DMS153 (cell line): ENCODE results near the gene CLDN1.

Source experiments
- DNase-seq: peaks from one replicate; lab custom pipeline; 2025; lab: John Stamatoyannopoulos, UW

Gene CLDN1

DNA sequence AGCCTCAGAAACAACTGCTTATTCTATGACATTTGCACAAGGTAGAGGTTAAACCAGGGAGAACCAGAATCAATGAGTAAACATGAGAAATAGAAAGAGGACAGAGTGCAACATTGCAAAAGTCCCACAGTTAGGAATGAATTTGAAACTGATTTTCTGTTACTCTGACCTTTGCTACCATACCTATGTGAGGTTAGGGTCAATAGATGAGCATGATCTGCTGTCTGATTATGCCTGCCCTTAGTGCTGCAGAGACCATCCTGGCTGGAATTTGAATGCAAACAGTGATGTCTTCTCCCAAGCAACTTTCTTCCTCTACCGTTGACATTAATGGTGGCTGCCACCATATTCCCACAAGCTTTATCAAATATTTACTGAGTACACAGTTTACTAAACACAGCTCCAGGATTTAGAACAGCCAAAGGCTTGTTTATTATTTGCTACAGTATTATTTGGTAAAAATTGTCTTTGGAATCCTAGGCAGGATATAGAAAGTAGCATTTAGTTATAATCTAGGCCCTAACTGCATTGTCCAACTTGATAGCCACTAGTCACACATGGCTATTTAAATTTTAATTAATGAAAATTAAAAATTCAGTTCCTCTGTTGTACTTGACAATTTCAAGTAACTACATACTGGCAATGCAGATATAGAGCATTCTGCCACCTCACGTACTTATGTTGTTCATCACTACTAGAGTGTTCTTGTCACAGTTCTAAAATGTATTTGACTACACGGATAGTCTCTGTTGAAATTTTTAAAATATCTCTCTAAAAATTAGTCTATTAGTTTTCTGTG is 8.9 kb upstream of the CLDN1 start:
- DNase-seq, result no peak

DNA sequence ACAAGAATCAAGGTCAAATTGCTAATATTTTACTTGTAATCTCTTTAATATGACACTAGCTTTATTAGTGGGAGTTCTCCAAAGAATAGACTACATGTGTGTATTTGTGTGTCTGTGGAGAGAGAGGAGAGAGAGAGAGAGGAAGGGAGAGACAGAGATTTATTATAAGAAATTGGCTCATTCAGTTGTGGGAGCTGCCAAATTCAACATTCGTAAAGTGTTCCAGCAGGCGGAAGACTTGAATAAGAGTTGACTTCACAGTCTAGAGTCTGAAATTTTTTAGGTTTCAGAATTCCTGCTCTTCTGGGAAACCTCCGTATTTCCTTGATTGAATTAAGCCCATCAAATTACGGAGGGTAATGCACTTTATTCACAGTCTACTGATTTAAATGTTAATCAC is 4.7 kb upstream of the CLDN1 start:
- DNase-seq, result no peak

DNA sequence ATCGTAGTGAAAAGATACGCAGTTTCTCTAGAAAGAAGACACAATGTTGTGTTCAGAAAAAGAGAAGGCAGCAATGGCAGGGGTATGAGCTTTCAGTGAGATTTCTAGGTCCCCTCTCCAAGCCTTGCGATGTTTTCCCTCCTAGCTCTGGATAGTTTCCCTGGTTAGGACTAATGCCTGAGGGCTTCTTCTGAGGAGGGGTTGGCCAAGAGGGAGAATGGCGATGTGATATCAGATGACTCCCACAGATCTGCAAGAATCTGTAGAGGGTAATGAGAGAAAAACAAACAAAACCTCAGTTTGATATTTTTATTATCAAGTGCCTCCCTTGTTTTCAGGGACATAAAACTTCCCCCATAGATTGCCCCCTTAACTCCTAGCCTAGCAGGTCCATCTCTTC is 4.1 kb upstream of the CLDN1 start:
- no peak for DNase-seq

DNA sequence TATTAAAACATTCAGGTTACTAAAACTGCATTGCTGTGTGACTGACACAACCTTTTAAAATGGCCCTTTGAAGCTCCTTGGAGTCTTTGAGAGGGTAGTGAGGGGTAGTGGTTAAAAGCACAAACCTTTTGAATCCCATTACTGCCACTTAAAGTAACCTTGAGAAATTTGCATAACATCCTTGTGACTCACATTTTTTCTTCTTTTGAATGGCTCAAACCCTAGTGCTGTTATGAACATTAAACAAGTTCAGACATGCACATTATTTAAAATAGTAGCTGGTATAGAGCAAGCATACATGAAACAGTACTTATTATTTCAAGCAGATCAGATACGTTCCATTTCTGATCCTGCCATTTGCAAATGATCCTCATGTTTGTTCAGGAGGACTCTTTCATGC is 3.7 kb upstream of the CLDN1 start:
- DNase-seq, result no peak

DNA sequence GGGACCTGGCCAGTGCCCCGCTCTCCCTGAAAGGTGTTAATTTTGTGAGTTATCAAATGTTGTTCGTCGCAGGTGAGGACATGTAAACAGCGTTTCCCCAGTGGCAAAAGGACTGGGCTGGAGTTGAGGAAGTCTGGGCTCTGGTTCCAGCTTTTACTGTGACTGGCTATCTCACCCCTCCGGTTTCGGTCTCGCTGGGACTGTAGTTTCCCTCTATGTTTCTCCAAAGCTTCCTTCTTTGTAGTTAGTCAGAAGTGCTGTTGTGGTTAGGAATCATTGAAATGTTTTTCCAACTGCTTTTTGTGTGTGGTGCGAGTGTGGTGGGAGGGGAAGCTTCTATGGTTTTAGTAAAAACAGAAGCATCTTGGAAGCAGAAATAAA is 990 bp upstream of the CLDN1 start:
- DNase-seq, result no peak

DNA sequence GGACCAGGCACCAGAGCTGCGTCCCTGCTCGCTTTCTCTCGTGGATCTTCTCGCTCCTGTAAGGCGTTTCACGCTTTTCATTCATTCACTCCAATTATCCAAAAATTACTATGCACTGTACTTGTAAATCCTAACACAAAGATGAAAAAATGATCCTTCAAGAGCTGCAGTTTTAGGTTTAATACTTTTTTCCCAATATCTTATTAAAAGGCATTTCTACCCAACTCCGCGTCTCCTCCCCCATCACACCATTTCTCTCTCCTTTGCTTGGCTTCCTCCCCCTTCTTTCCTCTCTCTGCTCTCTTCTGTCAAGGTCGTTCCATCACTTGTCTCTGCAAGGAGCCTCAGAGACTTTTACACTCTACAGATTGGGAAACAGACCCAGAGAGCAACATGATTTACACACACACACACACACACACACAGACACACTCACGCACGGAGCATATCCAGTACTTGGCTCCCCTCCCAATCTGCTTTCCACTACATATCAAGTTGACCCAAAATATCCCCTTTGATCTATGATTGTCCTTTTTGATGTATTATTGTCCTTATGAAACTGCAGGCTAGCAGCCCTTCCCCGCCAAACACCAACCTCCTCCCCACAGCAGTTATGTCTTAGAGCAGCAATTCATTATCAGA is 479 bp upstream of the CLDN1 start:
- no peak for DNase-seq

DNA sequence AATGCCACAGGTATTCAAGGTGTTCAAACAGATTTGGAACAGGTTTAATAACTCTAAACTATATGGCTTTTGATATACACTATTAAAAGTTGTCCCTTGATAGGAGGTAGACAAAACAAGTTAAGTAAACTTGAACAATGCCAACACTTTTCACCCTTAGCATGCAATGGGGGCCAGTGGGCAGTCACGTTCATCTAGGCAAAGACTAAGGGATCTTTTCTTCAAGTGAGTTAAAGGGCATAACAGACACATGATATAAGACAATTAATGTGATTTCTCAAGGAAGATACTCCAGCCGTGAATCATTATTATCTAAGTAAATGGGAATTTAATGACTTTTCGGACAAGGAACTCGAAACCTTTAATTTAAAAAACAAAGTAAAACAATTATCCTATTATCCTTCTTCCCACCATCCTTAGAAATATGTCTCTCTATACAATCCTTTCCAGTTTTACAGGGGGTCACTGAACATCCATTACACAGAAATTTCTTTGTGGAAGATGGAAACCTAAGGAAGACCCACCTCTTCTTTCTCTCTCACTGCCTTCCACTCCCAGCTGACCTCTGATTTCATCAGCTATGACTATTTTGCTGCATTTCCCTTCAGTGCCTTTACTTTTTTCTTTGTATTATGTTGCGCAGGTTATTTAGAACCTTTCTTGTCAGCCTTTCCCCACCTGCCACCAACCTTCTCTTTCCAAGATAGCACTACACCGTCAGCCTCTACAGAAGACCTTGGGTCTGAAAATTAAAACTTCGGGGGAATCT is 1.5 kb downstream of the CLDN1 start:
- DNase-seq, result no peak

DNA sequence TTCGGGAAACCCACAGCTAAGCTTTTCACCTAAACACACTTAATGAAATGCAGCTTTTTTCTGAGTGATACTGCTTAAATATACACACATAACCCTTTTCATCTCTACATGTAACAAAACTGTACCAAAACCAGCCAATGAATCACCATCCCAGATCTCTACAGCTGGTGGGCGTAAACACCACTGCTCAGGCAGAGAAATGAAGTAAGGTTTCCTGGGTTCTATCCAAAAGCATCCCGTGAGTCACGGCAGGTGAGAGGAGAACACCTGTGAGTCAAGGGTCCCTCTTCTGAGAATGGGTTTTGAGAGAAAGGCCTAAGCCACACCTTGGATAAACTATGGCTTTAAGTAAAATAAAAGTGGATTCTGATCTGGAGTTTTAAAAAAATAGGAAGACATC is 2.6 kb downstream of the CLDN1 start:
- DNase-seq, result no peak

DNA sequence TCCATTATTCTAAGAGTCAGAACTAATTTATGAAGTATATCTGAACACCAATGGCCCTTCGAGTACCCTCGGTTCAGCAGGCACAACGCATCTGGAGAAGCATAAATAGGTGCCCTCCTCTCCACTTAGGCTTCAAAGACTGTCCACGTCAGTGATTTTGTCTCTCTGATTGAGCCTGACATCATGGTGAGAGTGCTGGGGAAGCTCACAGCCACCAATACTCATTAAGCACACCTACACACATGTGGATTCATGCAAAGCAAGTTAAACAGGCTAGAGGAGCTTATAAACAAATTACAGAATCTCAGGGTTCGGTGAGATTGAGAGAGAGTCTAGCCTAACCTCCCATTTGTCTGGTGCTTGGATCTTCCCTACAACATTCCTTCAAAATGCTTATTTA is 3.6 kb downstream of the CLDN1 start:
- DNase-seq, result no peak

DNA sequence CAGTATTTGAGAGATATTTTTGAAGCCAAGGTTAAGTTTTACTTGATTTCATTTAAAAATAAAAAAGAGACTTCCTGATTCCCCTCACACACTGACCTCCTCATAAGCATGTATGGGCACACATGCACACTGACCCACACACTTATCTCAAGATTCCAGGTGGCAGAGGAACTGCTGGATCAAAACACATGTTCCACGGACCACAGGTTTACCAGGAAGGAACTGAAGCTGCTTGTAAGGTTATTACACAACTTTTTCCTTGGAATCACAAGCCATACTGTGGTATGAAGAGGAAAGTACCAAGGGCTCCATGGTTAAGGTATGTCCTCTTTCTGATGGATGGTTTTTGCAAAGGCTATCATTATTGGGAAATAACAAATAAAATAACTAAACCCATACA is 7.5 kb downstream of the CLDN1 start:
- no peak for DNase-seq

DNA sequence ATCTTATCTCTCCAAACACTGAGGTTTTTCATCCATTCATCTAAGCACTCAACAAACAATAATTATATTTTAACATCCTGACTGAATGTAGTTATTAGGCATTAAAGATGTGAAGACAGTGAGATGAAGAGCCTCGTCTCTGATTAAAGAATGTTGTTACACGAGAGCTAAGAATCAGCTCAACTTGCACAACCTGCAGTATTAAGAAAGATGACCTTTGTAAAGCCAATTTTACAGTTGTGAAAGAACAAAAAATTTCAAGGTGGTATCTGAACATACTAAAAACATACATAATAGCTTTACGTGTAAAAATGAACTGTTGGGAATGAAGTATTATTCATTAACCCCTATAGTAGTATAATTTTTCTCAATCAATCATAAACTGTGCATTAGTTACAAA is 12.8 kb downstream of the CLDN1 start:
- DNase-seq, result no peak

DNA sequence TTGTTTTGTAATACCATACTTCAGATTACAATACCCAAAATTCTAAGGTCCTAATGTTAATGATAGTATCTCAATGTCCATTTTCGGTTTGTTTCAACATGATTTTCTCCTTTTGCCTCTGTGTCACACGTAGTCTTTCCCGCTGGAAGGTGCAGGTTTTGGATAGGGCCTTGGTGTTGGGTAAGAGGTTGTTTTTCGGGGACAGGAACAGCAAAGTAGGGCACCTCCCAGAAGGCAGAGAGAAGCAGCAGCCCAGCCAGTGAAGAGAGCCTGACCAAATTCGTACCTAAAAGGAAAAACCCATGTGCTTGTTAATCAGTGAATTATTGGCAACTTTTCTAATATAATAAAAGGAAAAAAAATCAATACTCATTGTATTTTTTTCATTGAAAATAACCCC is 14.1 kb downstream of the CLDN1 start:
- DNase-seq, result no peak

DNA sequence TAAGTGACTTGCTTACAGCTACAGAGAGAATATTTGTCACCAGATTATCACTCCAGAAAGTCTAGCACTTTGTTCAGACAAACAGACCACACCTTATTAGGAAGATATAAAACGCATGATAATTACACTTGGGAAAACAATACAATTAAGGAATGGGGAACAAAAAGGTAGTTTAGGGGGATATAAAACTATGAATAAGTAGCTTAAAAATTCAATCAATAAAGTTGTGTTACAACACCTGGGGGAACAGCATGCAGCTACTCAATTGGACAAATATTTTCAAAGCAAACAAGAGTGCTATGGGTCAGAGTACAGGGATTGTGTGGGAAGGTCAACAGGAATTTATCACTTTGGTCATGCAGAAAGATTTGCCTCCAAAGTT is 15.1 kb downstream of the CLDN1 start:
- DNase-seq, result no peak

DNA sequence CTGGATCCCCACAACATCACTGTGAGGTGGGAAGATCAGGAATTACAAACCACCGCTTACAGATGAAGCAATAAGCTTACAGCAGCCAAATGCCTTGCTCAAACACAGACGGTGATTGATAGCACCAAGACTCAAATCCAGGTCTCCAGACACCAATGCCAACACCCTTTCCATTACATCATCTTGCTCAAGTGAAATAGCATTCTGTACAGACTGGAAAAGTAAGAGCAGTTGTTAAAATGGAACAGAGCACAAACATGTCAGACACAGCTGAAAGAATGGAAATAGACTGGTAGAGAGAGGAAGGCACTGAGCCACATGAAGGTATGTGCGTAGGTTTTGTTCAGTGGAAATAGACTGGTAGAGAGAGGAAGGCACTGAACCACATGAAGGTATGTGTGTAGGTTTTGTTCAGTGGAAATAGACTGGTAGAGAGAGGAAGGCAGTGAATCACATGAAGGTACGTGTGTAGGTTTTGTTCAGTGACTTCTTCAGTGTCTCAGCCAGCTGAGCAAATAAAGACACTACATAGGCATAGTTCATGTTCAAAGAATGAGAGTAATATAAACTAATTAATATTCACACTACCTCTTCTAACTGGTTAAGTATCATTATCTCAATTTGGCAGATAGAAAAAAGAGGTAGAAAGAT is 15.6 kb downstream of the CLDN1 start:
- DNase-seq, result peak; percentile 29

DNA sequence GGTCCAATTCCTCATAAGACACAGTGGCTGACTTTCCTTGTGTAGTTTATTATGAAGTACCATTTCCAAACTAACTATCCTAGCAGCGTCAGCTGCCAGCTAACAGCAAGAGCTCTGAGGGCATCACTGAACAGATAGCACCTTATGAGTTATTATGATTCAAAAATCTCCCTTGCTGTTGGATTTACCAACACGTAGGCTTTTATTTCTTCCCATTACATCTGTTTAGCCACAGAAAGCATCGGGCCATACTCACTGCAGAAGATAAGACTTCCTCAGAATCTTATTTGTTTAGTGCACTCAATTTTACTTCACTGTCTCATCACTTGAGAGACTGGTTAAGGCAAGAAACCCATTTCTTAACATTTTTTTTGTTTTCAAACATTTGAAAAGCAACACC is 16.2 kb downstream of the CLDN1 start:
- no peak for DNase-seq

DNA sequence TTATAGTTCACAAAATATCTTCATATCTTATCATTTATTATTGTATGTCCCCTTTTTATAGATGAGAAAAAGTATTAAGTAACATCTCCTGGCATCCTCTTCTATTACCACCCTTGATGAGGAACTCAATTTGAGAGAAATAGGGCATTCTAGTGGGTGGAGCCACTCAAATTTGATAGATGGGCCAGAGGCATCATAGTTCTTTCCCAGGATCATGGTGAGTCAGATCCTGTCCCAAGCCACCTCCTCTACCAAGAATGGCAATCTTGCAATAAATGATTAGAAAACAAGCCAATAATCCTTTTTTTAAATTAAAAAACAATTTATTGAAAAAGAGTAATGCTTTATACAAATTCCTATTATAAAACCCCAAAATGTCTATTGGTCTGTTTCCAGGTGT is 16.8 kb downstream of the CLDN1 start:
- no peak for DNase-seq

DNA sequence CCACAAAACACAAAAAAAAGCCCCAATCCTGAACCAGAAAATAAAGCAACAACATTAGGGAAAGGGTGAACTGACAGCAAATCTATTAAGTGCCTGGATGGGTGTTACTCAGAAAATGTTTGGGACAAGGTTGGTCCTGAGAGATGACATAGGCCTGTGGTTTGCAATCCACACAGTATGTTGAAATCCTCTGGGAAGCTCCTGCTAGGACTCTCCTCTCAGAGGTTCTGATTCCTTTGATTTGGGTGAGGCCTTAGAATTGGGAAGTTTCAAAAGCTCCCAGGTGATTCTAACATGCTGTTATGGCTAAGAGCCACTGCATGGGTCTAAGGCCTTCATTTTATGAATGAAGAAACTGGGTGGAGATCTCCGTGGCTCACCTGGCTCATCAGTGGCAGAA is 18.4 kb downstream of the CLDN1 start:
- DNase-seq, result no peak

DNA sequence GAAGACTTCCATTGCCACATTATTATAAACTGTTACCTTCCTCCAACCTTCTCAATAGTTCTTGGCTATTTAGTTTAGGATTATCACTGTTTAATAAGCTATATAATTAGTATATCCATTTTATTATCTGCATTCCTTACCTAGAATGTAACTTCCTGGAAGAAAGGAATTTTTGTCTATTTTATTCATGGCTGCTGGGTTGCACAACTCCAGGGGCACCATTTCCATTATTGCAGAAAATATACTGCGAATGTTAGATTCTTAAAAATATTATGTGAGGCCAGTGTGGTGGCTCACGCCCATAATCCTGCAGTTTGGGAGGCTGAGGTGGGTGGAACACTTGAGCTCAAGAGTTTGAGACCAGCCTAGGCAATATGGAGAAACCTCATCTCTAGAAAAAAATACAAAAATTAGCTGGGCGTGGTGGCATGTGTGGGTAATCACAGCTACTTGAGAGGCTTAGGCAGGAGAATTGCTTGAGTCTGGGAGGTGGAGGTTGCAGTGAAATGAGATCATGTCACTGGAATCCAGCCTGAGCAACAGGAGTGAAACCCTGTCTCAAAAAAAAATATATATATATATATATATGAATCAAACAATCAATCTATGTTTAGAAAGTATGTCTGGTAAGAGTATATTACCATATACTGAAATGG is 19.9 kb downstream of the CLDN1 start:
- no peak for DNase-seq

DNA sequence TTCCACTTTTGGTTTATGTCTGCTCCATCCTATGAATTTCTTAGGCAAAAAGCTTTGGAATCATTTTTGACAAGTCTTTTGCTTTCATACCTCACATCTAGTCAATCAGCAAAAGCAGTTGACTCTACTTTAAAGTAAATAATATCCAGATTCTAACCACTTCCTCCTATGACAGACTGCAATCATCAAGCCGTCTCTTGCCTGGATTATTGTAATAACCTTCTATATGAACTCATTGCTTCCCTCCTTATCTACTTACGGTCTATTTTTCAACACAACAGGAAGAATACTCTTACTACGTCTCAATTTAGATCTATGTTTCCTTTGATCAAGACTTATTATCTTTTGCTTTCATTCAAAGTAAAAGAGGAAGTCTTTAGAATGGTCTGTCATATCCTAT is 20.7 kb downstream of the CLDN1 start:
- no peak for DNase-seq

DNA sequence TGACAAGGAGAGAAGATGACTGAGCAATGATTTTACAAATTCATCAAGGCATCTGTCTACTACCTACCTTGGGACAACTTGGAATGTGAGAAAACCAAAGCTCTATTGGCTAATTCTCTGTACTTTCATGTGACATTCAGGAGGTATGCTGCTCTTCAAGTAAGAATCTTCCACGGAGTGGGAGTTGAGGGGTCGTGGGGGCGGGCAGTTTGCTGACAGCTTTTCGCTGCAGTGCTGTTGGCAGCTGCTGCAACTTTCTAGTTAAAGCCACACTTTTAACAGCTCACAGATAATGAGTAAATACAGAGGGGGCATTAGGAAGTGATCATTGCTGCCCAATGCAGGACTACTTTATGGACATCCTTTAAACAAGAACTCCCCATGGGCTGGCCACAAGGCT is 22.3 kb downstream of the CLDN1 start:
- DNase-seq, result no peak

DNA sequence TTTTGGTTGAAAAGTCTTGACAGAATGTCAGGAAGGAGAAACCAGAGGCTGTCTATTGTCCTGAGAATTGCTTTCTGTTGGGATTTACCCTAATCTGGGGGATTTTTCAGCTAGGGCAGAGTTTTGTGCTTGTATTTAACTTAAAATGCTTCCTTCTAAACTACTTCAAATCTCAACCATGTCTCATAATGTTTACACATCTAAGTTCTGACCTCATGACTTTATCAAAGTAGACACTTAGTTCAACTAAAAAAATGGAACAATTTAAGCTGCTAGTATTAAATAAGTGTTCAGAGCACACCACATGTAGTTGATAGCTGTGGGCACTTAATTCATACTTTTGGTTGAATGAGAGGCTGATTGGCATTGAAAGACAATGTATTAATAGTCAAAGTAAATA is 28.2 kb downstream of the CLDN1 start:
- no peak for DNase-seq

DNA sequence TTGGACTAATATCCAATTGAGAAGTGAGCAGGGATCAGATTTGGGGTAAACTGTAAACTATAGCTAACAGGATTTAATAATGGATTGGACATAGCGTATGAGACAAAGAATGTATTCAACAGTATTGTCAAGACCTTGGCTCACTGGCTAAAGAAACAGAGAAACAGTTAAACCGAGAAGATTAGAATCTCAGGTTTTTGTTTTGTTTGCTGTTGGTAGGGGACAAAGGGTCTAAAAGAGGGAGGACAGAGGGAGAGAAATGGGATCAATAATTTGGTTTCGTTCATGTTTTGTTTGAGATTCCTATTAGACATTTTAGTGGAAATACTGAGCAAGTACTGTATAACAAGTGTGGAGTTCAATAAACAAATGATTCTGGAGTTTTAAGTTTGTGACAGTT is 28.6 kb downstream of the CLDN1 start:
- DNase-seq, result no peak
